ENCODE results near the gene EXPH5. TPM values are rescaled to one million over a fixed set of nuclear protein-coding genes. Genes with fewer than 3 reads are reported as not detected.
"Not testable (repeated sequence)": the region's sequence is repeated elsewhere in the genome, so short reads cannot be mapped to it uniquely, and the experiment has no call there.

EXPH5 gene
- total RNA-seq, 1 experiment from 2014 or later = 2.1 TPM

DNA sequence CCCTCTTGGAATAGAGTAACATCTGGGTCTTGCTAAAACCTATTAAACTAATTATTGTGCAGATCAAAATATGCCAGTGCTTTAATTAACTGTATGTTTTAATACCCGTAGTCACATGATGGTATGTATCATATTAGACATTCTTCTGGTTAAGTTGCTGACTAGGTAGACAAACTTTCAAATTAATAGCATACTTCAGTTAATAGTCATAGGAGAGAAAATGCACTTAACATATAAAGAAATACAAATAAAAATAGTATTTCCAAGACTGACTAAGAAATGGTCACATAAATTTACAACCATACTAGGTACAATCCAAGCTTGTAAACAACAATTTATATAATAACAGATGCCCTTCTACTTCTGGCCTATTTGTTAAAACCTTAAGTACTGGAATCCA, 7.6 kb upstream of the EXPH5 start:
- no peak for DNase-seq (ENCODE audit: low spot score)

DNA sequence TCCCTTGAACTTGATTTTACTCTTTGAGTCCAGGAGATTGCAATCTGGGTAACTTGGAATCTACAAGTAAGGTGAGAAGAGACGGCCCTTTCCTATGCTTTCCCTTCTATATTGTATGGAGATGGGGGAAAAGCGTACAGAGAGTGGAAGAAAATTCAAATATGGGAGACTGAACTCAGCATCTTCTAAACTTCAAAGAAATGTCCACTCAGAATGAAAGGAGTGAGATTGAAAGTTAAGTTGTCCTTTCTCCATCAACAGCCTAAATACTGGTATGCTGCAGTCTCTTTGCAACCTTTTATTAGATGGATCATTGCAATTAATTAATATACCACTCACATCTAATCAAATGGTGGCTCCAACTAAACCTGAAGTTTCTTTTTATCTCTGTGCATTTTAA, 6.4 kb upstream of the EXPH5 start:
- DNase-seq (ENCODE audit: low spot score) = no peak

GRCh38 chr11:108597736-108598355, 4.3 kb upstream of the EXPH5 start:
- no peak for DNase-seq (ENCODE audit: low spot score)

DNA sequence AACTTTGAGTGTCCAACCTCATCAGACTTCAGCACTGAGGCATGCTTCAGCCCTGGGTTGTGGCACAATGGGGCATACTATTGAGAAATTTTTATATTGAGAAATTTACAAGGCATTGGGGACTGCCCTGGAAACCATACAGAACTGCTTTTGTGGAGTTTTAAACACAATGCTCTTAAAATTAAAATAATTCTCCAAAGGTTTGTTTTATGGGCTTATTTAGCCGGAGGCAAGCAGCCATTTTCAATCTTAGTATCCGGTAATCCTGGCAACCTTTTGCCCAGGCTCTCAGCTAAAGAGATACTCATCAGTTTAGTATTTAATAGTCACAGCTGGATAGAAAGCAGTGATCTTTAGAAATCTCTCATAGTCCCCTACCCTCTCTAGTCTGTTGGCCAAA, 3.1 kb upstream of the EXPH5 start:
- no peak for DNase-seq (ENCODE audit: low spot score)

- no peak for DNase-seq (ENCODE audit: low spot score)
These were observed 411 bp upstream of the EXPH5 start for GRCh38 chr11:108593923-108594434.

GRCh38 chr11:108592591-108593213, 866 bp downstream of the EXPH5 start:
- no peak for DNase-seq (ENCODE audit: low spot score)

- DNase-seq (ENCODE audit: low spot score) = no peak
These were observed 1.7 kb downstream of the EXPH5 start for GRCh38 chr11:108591893-108592292.

DNA sequence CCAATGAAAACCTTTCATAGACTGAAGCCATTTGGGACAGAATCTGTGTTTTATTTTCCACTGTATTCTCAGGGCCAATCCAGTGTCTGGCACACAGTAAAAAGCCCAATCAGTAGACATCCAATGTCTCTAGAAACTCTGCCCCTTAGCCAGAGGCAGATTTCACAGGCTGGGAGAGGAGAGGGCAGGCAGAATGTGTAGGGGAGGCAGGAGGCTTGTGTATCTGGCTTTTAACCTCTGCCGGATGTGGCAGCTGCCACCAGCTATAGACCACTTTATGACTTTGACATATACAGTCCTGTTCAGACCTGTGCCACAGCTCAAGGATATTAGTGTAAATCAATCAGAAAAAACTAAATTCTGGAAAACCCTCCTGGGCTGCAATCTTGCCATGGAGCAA, 4.4 kb downstream of the EXPH5 start:
- no peak for DNase-seq (ENCODE audit: low spot score)

DNA sequence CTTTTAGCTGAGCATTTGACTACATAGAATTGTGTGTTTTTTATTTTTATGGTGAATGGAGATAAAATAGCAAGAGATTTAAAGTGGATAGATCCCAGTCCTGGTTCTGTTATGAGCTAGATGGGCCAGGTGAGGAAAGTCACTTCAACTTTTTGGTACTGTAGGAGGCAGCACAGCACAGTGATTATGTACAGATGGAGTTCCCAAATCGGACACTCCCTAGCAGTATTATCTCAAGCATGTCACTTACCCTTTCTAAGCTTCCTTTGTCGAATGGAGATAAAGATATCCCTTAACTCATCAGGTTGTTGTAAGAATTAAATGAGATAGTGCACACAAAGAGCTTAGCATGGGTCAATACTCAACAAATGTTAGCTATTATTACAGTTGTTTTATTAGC, 5.3 kb downstream of the EXPH5 start:
- no peak for DNase-seq (ENCODE audit: low spot score)

DNA sequence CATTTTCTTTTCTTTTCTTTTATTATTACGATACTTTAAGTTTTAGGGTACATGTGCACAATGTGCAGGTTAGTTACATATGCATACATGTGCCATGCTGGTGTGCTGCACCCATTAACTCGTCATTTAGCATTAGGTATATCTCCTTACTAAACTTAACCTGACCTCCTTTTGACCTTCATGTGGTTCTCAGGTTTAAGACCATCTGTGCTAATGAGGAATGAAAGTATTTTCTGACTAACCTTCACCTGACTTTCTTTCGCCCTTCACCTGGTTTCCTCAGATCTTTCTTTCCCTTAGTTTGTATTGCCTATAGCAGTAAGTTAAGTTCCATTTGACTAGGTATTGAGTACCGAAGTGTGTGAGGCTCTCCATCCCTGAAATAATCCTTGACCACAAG, 6.5 kb downstream of the EXPH5 start:
- no peak for DNase-seq (ENCODE audit: low spot score)

GRCh38 chr11:108586600-108586999, 7.0 kb downstream of the EXPH5 start:
- DNase-seq (ENCODE audit: low spot score) = no peak

DNA sequence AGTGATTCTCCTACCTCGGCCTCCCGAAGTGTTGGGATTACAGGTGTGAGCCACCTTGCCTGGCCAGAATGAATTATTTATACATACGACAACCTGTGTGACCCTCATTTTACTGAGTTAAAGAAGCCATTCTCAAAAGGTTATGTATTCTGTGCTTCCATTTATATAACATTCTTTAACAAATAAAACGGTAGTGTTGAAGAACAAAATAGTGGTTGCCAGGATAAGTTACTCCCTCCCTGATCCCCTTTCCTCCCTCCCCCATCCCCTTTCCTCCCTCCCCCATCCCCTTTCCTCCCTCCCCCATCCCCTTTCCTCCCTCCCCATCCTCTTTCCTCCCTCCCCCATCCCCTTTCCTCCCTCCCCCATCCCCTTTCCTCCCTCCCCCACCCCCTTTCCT, 7.4 kb downstream of the EXPH5 start:
- DNase-seq (ENCODE audit: low spot score) = not testable (repeated sequence)

GRCh38 chr11:108584973-108585372, 8.6 kb downstream of the EXPH5 start:
- DNase-seq (ENCODE audit: low spot score) = no peak

GRCh38 chr11:108580645-108581044, 12.9 kb downstream of the EXPH5 start:
- no peak for DNase-seq (ENCODE audit: low spot score)

- no peak for DNase-seq (ENCODE audit: low spot score)
These were observed 13.5 kb downstream of the EXPH5 start for GRCh38 chr11:108580043-108580442.

DNA sequence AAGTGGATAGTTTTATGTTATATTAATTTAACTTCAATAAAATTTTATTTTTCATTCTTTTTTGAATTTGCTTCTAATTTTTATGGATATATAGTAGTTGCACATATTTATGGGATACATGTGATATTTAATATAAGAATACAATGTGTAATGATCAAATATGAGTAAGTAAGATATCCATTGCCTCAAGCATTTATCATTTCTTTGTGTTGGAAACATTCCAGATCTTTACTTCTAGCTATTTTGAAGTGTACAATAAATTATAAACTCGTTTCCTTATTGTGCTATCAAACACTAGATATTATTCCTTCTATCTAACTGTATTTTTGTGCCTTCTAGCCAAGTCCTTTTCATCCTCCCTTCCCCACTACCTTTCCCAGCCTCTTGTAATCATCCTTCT, 17.0 kb downstream of the EXPH5 start:
- DNase-seq (ENCODE audit: low spot score) = no peak

DNA sequence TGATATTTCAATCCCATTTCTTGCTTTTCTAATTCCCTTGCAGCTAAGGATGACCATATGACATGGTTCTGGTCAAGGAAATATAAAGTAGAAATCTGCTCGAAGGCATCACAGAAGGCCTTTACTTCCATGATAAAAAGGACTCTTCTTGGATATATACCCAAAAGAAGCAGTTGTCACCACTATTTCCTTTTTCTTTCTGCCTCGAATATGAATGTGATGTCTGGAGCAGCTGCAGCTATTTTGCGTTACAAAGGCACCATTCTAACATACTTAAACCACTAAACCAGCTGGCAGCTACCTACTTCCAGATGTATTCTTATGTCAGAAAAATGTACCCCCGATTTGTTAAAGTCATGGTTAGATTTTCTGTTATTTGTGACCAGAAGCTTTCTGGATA, 18.9 kb downstream of the EXPH5 start:
- DNase-seq (ENCODE audit: low spot score) = no peak

- no peak for DNase-seq (ENCODE audit: low spot score)
These were observed 22.6 kb downstream of the EXPH5 start for GRCh38 chr11:108571001-108571400.

DNA sequence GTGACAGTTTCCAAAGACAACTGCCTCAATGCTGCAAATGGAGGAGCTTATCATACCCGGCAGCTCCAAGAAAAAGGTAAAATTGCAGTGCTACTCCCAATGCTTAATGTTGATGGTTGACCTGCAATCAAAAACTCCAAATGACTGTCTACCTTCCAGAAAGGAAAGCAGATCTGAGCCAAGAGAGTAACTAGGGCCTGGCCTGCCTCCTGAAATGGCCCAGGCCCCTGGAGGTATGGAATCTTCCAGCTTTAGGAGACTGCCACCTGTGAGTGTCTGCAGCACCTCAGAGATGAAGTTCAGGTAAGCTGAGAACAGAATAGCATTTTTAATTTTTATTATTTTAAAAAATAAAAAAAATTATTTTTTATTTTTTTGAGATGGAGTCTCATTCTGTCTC, 23.7 kb downstream of the EXPH5 start:
- no peak for DNase-seq (ENCODE audit: low spot score)

DNA sequence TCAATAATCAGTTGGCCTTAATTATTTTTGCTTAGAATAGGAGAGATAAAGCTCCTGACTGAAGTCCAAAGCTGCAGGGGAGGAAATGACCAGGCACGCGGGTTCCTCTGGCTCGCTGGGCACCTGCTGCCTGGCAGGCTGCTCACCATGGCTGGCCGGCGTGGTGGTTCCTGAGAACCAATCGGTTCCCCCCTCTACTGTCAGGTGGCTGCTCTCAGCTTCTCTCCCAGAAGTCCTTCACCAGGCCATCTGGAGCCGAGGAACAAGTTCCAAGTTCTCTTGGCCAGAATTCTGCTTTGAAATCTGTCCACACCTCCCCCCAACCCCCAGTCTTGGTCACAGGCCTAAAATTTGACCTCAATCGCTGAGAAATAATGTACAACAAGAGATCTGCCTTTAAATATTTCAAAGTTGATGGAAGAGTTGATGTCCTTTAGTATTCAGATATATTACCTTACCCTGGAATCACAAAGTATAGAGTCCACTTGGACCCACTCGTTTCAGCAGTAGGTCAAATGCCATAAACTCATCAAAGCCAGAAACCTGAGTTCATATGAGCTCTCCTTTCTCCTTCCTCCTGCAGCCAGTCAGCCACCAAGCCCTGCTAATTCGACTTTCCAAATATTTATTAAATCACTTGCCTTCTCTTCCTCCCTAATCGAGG, 25.2 kb downstream of the EXPH5 start:
- DNase-seq (ENCODE audit: low spot score) = no peak

DNA sequence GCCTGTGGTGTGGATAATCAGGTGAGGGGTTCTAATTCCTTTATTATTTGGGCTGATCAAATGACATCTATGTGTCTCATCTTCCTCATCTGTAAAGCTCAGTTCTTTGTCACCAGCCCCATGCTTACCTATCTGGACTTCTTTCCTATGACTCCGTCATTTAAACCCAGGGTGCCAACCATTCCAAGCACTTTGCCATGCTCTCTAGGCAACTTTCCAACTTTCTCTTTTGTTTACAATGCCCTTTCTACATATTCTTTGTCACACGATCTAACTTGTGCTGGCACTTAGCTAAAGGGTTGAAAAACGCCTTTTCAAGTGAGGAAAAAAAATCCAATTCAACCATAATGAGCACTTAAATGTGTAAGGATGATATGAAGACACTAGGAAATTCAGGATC, 27.9 kb downstream of the EXPH5 start:
- DNase-seq (ENCODE audit: low spot score) = peak; percentile 28

DNA sequence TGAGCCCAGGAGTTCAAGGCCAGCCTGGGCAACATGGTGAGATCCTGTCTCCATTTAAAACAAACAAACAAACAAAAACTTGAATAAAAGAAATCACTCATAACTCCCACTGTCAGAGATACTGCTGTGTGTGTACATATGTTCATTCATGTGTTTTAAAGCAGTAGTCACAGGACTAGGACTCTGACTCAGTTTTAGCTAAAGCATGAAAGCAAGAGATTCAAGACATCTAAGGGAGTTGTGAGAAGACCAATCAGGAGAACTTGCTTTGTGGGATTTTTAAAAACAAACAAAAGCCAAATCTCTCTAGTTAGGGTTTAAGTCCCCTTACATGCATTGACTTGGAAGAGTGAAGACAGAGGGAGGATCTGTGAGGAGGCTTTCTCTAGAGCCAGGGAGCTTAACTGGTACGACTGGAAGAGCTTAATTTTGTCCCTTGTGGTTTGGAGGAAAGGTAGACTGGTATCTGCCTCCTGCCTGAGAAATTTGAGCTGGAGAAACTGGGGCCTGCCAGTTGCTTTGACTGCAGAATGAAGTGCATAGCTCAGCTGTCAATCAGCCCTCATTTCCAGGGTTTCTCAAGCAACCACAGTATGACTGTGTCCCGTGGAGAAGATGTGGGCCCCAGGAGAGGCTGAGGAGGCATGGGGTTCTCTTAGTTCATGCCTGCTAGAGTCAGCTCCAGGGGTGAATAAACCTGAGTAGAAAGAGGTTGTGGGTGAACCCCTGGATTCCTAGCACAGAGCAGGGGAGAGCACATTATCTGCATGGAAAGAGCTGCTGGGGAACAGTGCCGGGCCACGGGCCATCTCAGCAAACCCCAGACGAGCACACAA, 30.6 kb downstream of the EXPH5 start:
- no peak for DNase-seq (ENCODE audit: low spot score)
